Osteocyte (in vitro differentiated cells): ENCODE measurements around the gene TBC1D9. TPM values are rescaled to one million over a fixed set of nuclear protein-coding genes. Genes with fewer than 3 reads are reported as not detected.

Source experiments
- DNase-seq: peaks from one replicate; pipeline ENCODE4 v3.0.0; 2021; ENCODE audit warnings: mixed read lengths; ENCODE audit not compliant: unreplicated experiment; ENCODE audit errors: extremely low spot score
- H3K27ac Mint-ChIP-seq: one replicate; pipeline ENCODE4 v1.8.0; 2021; ENCODE audit warnings: mild to moderate bottlenecking, mixed read lengths; ENCODE audit not compliant: unreplicated experiment
- H3K27me3 Mint-ChIP-seq: one replicate; pipeline ENCODE4 v1.8.0; 2021; ENCODE audit warnings: mixed read lengths; ENCODE audit not compliant: unreplicated experiment
- H3K36me3 Mint-ChIP-seq: one replicate; pipeline ENCODE4 v1.8.0; 2021; ENCODE audit warnings: mixed read lengths; ENCODE audit not compliant: unreplicated experiment
- H3K4me1 Mint-ChIP-seq: one replicate; pipeline ENCODE4 v1.8.0; 2021; ENCODE audit warnings: mixed read lengths; ENCODE audit not compliant: unreplicated experiment
- H3K4me3 Mint-ChIP-seq: one replicate; pipeline ENCODE4 v1.8.0; 2021; ENCODE audit warnings: mild to moderate bottlenecking, moderate library complexity, mixed read lengths; ENCODE audit not compliant: unreplicated experiment
- H3K9me3 Mint-ChIP-seq: one replicate; pipeline ENCODE4 v1.8.0; 2021; ENCODE audit warnings: mixed read lengths; ENCODE audit not compliant: unreplicated experiment
- CTCF ChIP-seq: fragments of 200-600 bp; sonication (generic); IDR thresholded peaks from 2 replicates; pipeline ENCODE4 v1.5.0; 2021; ENCODE audit warnings: antibody characterized with exemption, mild to moderate bottlenecking, moderate library complexity
- long read RNA-seq: library from polyadenylated mRNA; unstranded; transcript quantifications from one replicate; pipeline ENCODE4 v2.0.0, GENCODE V29; 2021
- total RNA-seq: library from RNA; stranded (reverse); gene quantifications from 2 replicates; pipeline ENCODE4 v1.2.1, GENCODE V29; 2021

TBC1D9 gene
- 38.8 and 39.4 TPM in 2 replicates for total RNA-seq
- long read RNA-seq, full-length matches to known transcripts = 1 of 31 reads
- long read RNA-seq, partial matches to known transcripts = 13 of 31 reads
- long read RNA-seq, other reads (novel, unspliced or antisense) = 17 of 31 reads

GRCh38 chr4:140756319-140757231 is at the start of gene TBC1D9:
Gene TBC1D9, minus strand, starts transcription at chr4:140756385. Its CDS starts 340 bp downstream, at chr4:140756045.
- Mint-ChIP-seq H3K4me1 (peaks cover 33% of the 10 kb centered on the region), H3K27me3 (no peaks in the 10 kb centered on the region), H3K36me3 (peaks cover 14% of the 10 kb centered on the region), H3K4me3 (peak within 1 kb of the TSS; percentile 78), H3K27ac (peak within 1 kb of the TSS; percentile 95), H3K9me3 (peaks cover 4% of the 10 kb centered on the region)
- peak; percentile 87 for DNase-seq
- TF ChIP-seq CTCF = peak; percentile 23

GRCh38 chr4:140805293-140805692 is 49.1 kb upstream of the TBC1D9 start:
- no peak overlapping the region for H3K4me3 Mint-ChIP-seq
- H3K27me3 Mint-ChIP-seq = peaks cover 38% of the 10 kb centered on the region
- H3K36me3 Mint-ChIP-seq = no peaks in the 10 kb centered on the region
- no peak overlapping the region for H3K27ac Mint-ChIP-seq
- no peak for DNase-seq
- H3K9me3 Mint-ChIP-seq = no peaks in the 10 kb centered on the region
- TF ChIP-seq CTCF = no peak
- H3K4me1 Mint-ChIP-seq = peaks cover 5% of the 10 kb centered on the region

- H3K27me3 Mint-ChIP-seq = peaks cover 36% of the 10 kb centered on the region
- H3K9me3 Mint-ChIP-seq = no peaks in the 10 kb centered on the region
- H3K4me3 Mint-ChIP-seq = no peak overlapping the region
- peaks cover under 1% of the 10 kb centered on the region for H3K4me1 Mint-ChIP-seq
- H3K36me3 Mint-ChIP-seq = no peaks in the 10 kb centered on the region
- no peak overlapping the region for H3K27ac Mint-ChIP-seq
- DNase-seq = no peak
- TF ChIP-seq CTCF = no peak
Measured at GRCh38 chr4:140802591-140802990, 46.4 kb upstream of the TBC1D9 start.

- H3K36me3 Mint-ChIP-seq = no peaks in the 10 kb centered on the region
- no peaks in the 10 kb centered on the region for H3K4me1 Mint-ChIP-seq
- TF ChIP-seq CTCF = no peak
- no peaks in the 10 kb centered on the region for H3K9me3 Mint-ChIP-seq
- peaks cover 24% of the 10 kb centered on the region for H3K27me3 Mint-ChIP-seq
- no peak overlapping the region for H3K27ac Mint-ChIP-seq
- no peak overlapping the region for H3K4me3 Mint-ChIP-seq
- DNase-seq = no peak
Measured at GRCh38 chr4:140800666-140801065, 44.5 kb upstream of the TBC1D9 start.

- no peak for TF ChIP-seq CTCF
- DNase-seq = no peak
- Mint-ChIP-seq H3K4me3 (no peak overlapping the region), H3K27me3 (peaks cover 20% of the 10 kb centered on the region), H3K36me3 (no peaks in the 10 kb centered on the region), H3K9me3 (no peaks in the 10 kb centered on the region), H3K27ac (no peak overlapping the region), H3K4me1 (no peaks in the 10 kb centered on the region)
Measured at GRCh38 chr4:140799686-140800225, 43.6 kb upstream of the TBC1D9 start.
